Eye (tissue), 1 donor: ENCODE data around the gene GTF2F2.

ENCODE experiments used
- DNase-seq: peaks from one replicate; pipeline ENCODE4 v3.0.0-alpha.2; 2015

Gene GTF2F2

GRCh38 chr13:45119991-45120864 lies at the start of gene GTF2F2:
Gene GTF2F2 (plus strand): TSS chr13:45120510. CDS start chr13:45120656, 146 bp downstream.
- DNase-seq, result peak; percentile 97

- no peak for DNase-seq
These were observed 46.5 kb upstream of the GTF2F2 start for GRCh38 chr13:45073809-45074208.

GRCh38 chr13:45074721-45075120 lies 45.6 kb upstream of the GTF2F2 start:
- DNase-seq, result no peak

- no peak for DNase-seq
These were observed 42.3 kb upstream of the GTF2F2 start for GRCh38 chr13:45078003-45078402.

- DNase-seq, result no peak
These were observed 37.3 kb upstream of the GTF2F2 start for GRCh38 chr13:45082964-45083363.

GRCh38 chr13:45084515-45084914 lies 35.8 kb upstream of the GTF2F2 start:
- DNase-seq, result no peak

- no peak for DNase-seq
These were observed 33.8 kb upstream of the GTF2F2 start for GRCh38 chr13:45086484-45086883.

GRCh38 chr13:45092663-45093062 lies 27.6 kb upstream of the GTF2F2 start:
- no peak for DNase-seq

- no peak for DNase-seq
These were observed 19.6 kb upstream of the GTF2F2 start for GRCh38 chr13:45100573-45101262.

GRCh38 chr13:45101327-45102018 lies 18.8 kb upstream of the GTF2F2 start:
- no peak for DNase-seq

- no peak for DNase-seq
These were observed 18.2 kb upstream of the GTF2F2 start for GRCh38 chr13:45102136-45102507.

- no peak for DNase-seq
These were observed 16.9 kb upstream of the GTF2F2 start for GRCh38 chr13:45103449-45103848.

GRCh38 chr13:45104261-45104660 lies 16.0 kb upstream of the GTF2F2 start:
- no peak for DNase-seq

- DNase-seq, result no peak
These were observed 14.4 kb upstream of the GTF2F2 start for GRCh38 chr13:45105895-45106294.

- DNase-seq, result no peak
These were observed 12.8 kb upstream of the GTF2F2 start for GRCh38 chr13:45107539-45107938.

GRCh38 chr13:45108716-45109101 lies 11.6 kb upstream of the GTF2F2 start:
- DNase-seq, result no peak

GRCh38 chr13:45109102-45109720 lies 11.1 kb upstream of the GTF2F2 start:
- no peak for DNase-seq

- peak; percentile 65 for DNase-seq
These were observed 6.8 kb upstream of the GTF2F2 start for GRCh38 chr13:45113233-45114224.

- DNase-seq, result peak; percentile 23
These were observed 780 bp upstream of the GTF2F2 start for GRCh38 chr13:45119469-45119990.

GRCh38 chr13:45120967-45121831 lies 889 bp downstream of the GTF2F2 start:
- DNase-seq, result peak; percentile 44

- DNase-seq, result no peak
These were observed 2.6 kb downstream of the GTF2F2 start for GRCh38 chr13:45122941-45123340.
